ENCODE measurements around the gene HOXB9.

- TF ChIP-seq POLR2A (IDR thresholded peaks at IDR 0.05) (no peak), CTCF (IDR thresholded peaks at IDR 0.05) (no peak), POLR2AphosphoS5 (IDR thresholded peaks at IDR 0.05) (no peak)
Measured at GRCh38 chr17:48588074-48588415, 38.1 kb downstream of the HOXB9 start.
